Heart left ventricle (tissue), 16 donors: ENCODE data around the gene TMEM175. TPM values are rescaled to one million over a fixed set of nuclear protein-coding genes. Genes with fewer than 3 reads are reported as not detected.

Experiments used
- ATAC-seq, 4 donors: fragments of 200-7000 bp; cut with Tn5 transposase; one replicate each; pipeline ENCODE4 v1.9.1; 2020 to 2022; ENCODE audit warnings: moderate library complexity in 4 of 4, mild to moderate bottlenecking in 3 of 4, moderate number of reproducible peaks in 1 of 4
- DNase-seq, 5 donors: peaks; one replicate each; pipeline ENCODE4 v3.0.0-alpha.2; 2020
- H3K27ac ChIP-seq, 12 donors: fragments of 200-600 bp; sonication (generic) in 4 of 12; one replicate each; pipeline versions ENCODE4 v1.5.0 to v1.8.0; 2016 to 2022; ENCODE audit warnings: mild to moderate bottlenecking in 2 of 12
- H3K27me3 ChIP-seq, 9 donors: fragments of 200-600 bp; sonication (generic) in 2 of 9; one replicate each; pipeline versions ENCODE4 v1.5.1 to v1.8.0; 2016 to 2022; ENCODE audit warnings: mild to moderate bottlenecking in 3 of 9
- H3K36me3 ChIP-seq, 9 donors: fragments of 200-600 bp; sonication (generic) in 2 of 9; one replicate each; pipeline versions ENCODE4 v1.5.0 to v1.8.0; 2018 to 2022; ENCODE audit warnings: mild to moderate bottlenecking in 2 of 9
- H3K4me1 ChIP-seq, 12 donors: fragments of 200-600 bp; sonication (generic) in 4 of 12; one replicate each; pipeline versions ENCODE4 v1.5.0 to v1.8.0; 2016 to 2022; ENCODE audit warnings: mild to moderate bottlenecking in 3 of 12
- H3K4me3 ChIP-seq, 12 donors: fragments of 200-600 bp; sonication (generic) in 4 of 12; one replicate each; pipeline versions ENCODE4 v1.5.0 to v1.8.0; 2017 to 2022; ENCODE audit warnings: mild to moderate bottlenecking in 9 of 12, moderate library complexity in 4 of 12
- H3K9me3 ChIP-seq, 12 donors: fragments of 200-600 bp; sonication (generic) in 4 of 12; one replicate each; pipeline versions ENCODE4 v1.5.0 to v1.8.0; 2016 to 2022; ENCODE audit warnings: mild to moderate bottlenecking in 1 of 12
- CTCF ChIP-seq, 12 donors: fragments of 200-600 bp; sonication (generic) in 4 of 12; IDR thresholded peaks; one replicate each; pipeline versions ENCODE4 v1.5.0 to v1.8.0; 2018 to 2022; ENCODE audit warnings: antibody characterized with exemption in 12 of 12, mild to moderate bottlenecking in 5 of 12
- POLR2A ChIP-seq, 2 donors: fragments of 450-650 bp; IDR thresholded peaks; one replicate each; pipeline ENCODE4 v1.6.1; 2017; ENCODE audit warnings: antibody characterized with exemption in 2 of 2, mild to moderate bottlenecking in 2 of 2, moderate library complexity in 2 of 2
- WGBS, 4 donors: extraction: QIAGEN DNeasy Blood & Tissue Kit in 2 of 4; methylation state at CpG; one replicate each; pipeline versions ENCODE4 v1.1.5 to v1.1.7; 2013 to 2018; 5-methylcytosine and 5-hydroxymethylcytosine counted together
- intact Hi-C, 10 donors: fragments of 100-400 bp; cut with DNase I; formaldehyde crosslinking; loops; one replicate each; pipeline versions ENCODE4 v1.11.1 to v1.14.2; 2022
- polyA plus RNA-seq, 2 donors: library from polyadenylated mRNA; stranded (reverse); fragments of 200-250 nt; gene quantifications; one replicate each; pipeline ENCODE4 v1.2.3, GENCODE V29; 2013
- total RNA-seq, 9 donors: library from RNA; depleted of rRNA in 2 of 9; stranded (reverse); fragments of >200 nt in 2 of 9; fragmentation: NEBNext Ultra II Directional in 3 of 9; extraction: Animal tissue kit (Norgen Biotek cat#: 25700) in 3 of 9; gene quantifications; one replicate each; pipeline versions ENCODE4 v1.1.0 to v1.2.4, GENCODE V29; 2016 to 2023
- donor health status: ischemic (EF 13 %, LVEDD 7.1; RV severe dilation, severe dysfunction).
- donor health status: healthy with polysubstance abuse.
- donor health status: DM: no; HTN: yes; CAD: no.
- donor health status: DM: no; HTN: no; CAD: no.
- donor health status: ischemic (EF 25% LVEDD 6.9; RV normal size, moderate dysfunction).
- donor health status: ischemic (EF 25% LVEDD 5.7; RV mildly dilated, moderate dysfunction).
- donor health status: healthy.
- donor health status: DM: yes; HTN: yes; CAD: no.
- donor health status: ischemic (EF 35%, LVEDD 5.7; RV mildly dilated, moderate dysfunction).
- donor health status: nonischemic (EF 11% LVEDD 7.7; RV severe dilation, severe dysfunction).
- donor health status: DM: yes; HTN: yes; CAD: no.
- donor health status: PGD.
- donor health status: ischemic (EF 29% LVEDD 5.4; RV normal size, mild dysfunction).
- donor health status: nonischemic (EF 23%, LVEDD 6.1; RV moderate dilation, normal function).

TMEM175 gene
- total and polyA plus RNA-seq, 11 donors = 14.2 to 34.6 (median 20.1) TPM

- ATAC-seq = no peak
- no peak overlapping the region for H3K4me3 ChIP-seq
- H3K4me1 ChIP-seq = no peaks in the 10 kb centered on the region
- TF ChIP-seq POLR2A (IDR thresholded peaks at IDR 0.05) (no peak), CTCF (IDR thresholded peaks at IDR 0.05) (no peak)
- H3K36me3 ChIP-seq = peaks cover 0 to 79% (median 44%) of the 10 kb centered on the region in 9 donors
- intact Hi-C loops = no loop called here
- 96 to 97% (median 97%) methylated on average over 63 of the region's 63 CpGs for WGBS, 4 donors
- DNase-seq = no peak
- no peaks in the 10 kb centered on the region for H3K9me3 ChIP-seq
- no peak overlapping the region for H3K27ac ChIP-seq
- no peaks in the 10 kb centered on the region for H3K27me3 ChIP-seq
These were observed 45.1 kb upstream of the TMEM175 start for GRCh38 chr4:887034-887763.

- intact Hi-C loops = no loop called here
- 80 to 90% (median 84%) methylated on average over 14 to 23 of the region's 23 CpGs for WGBS, 4 donors
- Histone ChIP-seq H3K36me3 (peaks cover 0 to 79% (median 43%) of the 10 kb centered on the region in 9 donors), H3K4me3 (no peak overlapping the region), H3K9me3 (no peaks in the 10 kb centered on the region), H3K27ac (no peak overlapping the region), H3K27me3 (no peaks in the 10 kb centered on the region), H3K4me1 (no peaks in the 10 kb centered on the region)
- DNase-seq = no peak
- TF ChIP-seq CTCF (IDR thresholded peaks at IDR 0.05) (no peak), POLR2A (IDR thresholded peaks at IDR 0.05) (no peak)
- no peak for ATAC-seq
These were observed 44.2 kb upstream of the TMEM175 start for GRCh38 chr4:888029-888428.

- intact Hi-C loops = no loop called here
- H3K36me3 ChIP-seq = peaks cover 0 to 75% (median 47%) of the 10 kb centered on the region in 9 donors
- TF ChIP-seq POLR2A (IDR thresholded peaks at IDR 0.05) = no peak
- no peak for TF ChIP-seq CTCF (IDR thresholded peaks at IDR 0.05)
These were observed 42.7 kb upstream of the TMEM175 start for GRCh38 chr4:889516-889915.

GRCh38 chr4:890036-890695 lies 42.1 kb upstream of the TMEM175 start:
- ATAC-seq (no peak), DNase-seq (no peak)
- Histone ChIP-seq H3K27ac (no peak overlapping the region), H3K4me3 (no peak overlapping the region), H3K4me1 (no peaks in the 10 kb centered on the region), H3K27me3 (no peaks in the 10 kb centered on the region), H3K36me3 (peaks cover 0 to 77% (median 50%) of the 10 kb centered on the region in 9 donors), H3K9me3 (no peaks in the 10 kb centered on the region)
- TF ChIP-seq CTCF (IDR thresholded peaks at IDR 0.05) (no peak), POLR2A (IDR thresholded peaks at IDR 0.05) (no peak)
- WGBS, 4 donors = 95 to 100% (median 96%) methylated on average over 3 to 22 of the region's 22 CpGs
- intact Hi-C loops = no loop called here

More at GRCh38 chr4:889516-889915, 42.7 kb upstream of the TMEM175 start:
- DNase-seq = no peak
- Histone ChIP-seq H3K9me3 (no peaks in the 10 kb centered on the region), H3K4me3 (no peak overlapping the region), H3K27me3 (no peaks in the 10 kb centered on the region), H3K27ac (no peak overlapping the region), H3K4me1 (no peaks in the 10 kb centered on the region)
- ATAC-seq = no peak
- WGBS, 4 donors = 91 to 97% (median 96%) methylated on average over 11 to 16 of the region's 16 CpGs
